DND-41 (cell line): Measurements from ENCODE around the gene PPP1R3G.

Experiments used
- ATAC-seq: fragments of 200-7000 bp; cut with Tn5 transposase; 3 replicates; pipeline ENCODE4 v1.9.1; 2021; ENCODE audit warnings: low read depth; ENCODE audit not compliant: insufficient read depth
- DNase-seq: peaks from one replicate; pipeline ENCODE4 v3.0.0-alpha.2; 2020
- H2AFZ ChIP-seq: 2 replicates; pipeline ENCODE4 v1.6.0; 2012; ENCODE audit warnings: low read depth, low read length
- H3K27ac ChIP-seq: 2 replicates; pipeline ENCODE4 v1.5.1; 2012; ENCODE audit warnings: low read length, inconsistent platforms
- H3K27me3 ChIP-seq: fragments of 200-600 bp; sonication (generic); 2 replicates; pipeline ENCODE4 v1.6.0; 2012; ENCODE audit warnings: low read length, mild to moderate bottlenecking, inconsistent platforms; ENCODE audit not compliant: insufficient read depth, poor library complexity
- H3K36me3 ChIP-seq: 2 replicates; pipeline ENCODE4 v1.5.1; 2012; ENCODE audit warnings: low read length, inconsistent platforms; ENCODE audit not compliant: insufficient read depth
- H3K4me1 ChIP-seq: 2 replicates; pipeline ENCODE4 v1.5.1; 2012; ENCODE audit warnings: mild to moderate bottlenecking, low read length; ENCODE audit not compliant: insufficient read depth
- H3K4me2 ChIP-seq: 2 replicates; pipeline ENCODE4 v1.6.0; 2012; ENCODE audit warnings: mild to moderate bottlenecking, moderate library complexity, low read length, inconsistent platforms; ENCODE audit not compliant: insufficient read depth
- H3K4me3 ChIP-seq, 2 experiments: fragments of 200-600 bp in 1 of 2; shearing (Covaris generic) in 1 of 2; 2 replicates each; pipeline ENCODE4 v1.5.1; 2012 to 2016; ENCODE audit warnings: inconsistent platforms in 2 of 2, low read length in 2 of 2, mild to moderate bottlenecking in 2 of 2, low read depth in 1 of 2, moderate library complexity in 1 of 2
- H3K79me2 ChIP-seq: 2 replicates; pipeline ENCODE4 v1.6.0; 2012; ENCODE audit warnings: low read length, inconsistent platforms; ENCODE audit not compliant: insufficient read depth
- H3K9ac ChIP-seq: 2 replicates; pipeline ENCODE4 v1.6.0; 2012; ENCODE audit warnings: low read depth, mild to moderate bottlenecking, inconsistent platforms, low read length, moderate library complexity
- H3K9me3 ChIP-seq: 2 replicates; pipeline ENCODE4 v1.5.1; 2012; ENCODE audit warnings: low read length, moderate library complexity, mild to moderate bottlenecking, inconsistent platforms; ENCODE audit not compliant: insufficient read depth, severe bottlenecking
- H4K20me1 ChIP-seq: 2 replicates; pipeline ENCODE4 v1.6.0; 2012; ENCODE audit warnings: low read length; ENCODE audit not compliant: insufficient read depth
- CTCF ChIP-seq: IDR thresholded peaks from 2 replicates; pipeline ENCODE4 v1.5.1; 2012; ENCODE audit warnings: borderline replicate concordance, low read length, moderate library complexity, mild to moderate bottlenecking; ENCODE audit not compliant: poor library complexity, severe bottlenecking; ENCODE audit errors: extremely low read depth
- EZH2 ChIP-seq: IDR thresholded peaks from 3 replicates; pipeline ENCODE4 v1.6.1; 2012; ENCODE audit warnings: borderline replicate concordance, low read depth, mild to moderate bottlenecking, moderate library complexity, low read length, inconsistent platforms; ENCODE audit not compliant: severe bottlenecking

The PPP1R3G gene

GRCh38 chr6:5084781-5085647 lies at the start of gene PPP1R3G:
TSS of gene PPP1R3G (plus strand) at chr6:5085341. CDS start at chr6:5085486, 145 bp downstream.
- Histone ChIP-seq H3K9ac (no peak within 1 kb of the TSS), H3K36me3 (no peaks in the 10 kb centered on the region), H3K4me1 (no peaks in the 10 kb centered on the region), H2AFZ (no peak within 1 kb of the TSS), H3K79me2 (no peaks in the 10 kb centered on the region), H4K20me1 (no peaks in the 10 kb centered on the region), H3K9me3 (peaks cover 8% of the 10 kb centered on the region), H3K4me3 (no peak within 1 kb of the TSS), H3K27me3 (no peaks in the 10 kb centered on the region), H3K27ac (no peak within 1 kb of the TSS), H3K4me2 (no peak within 1 kb of the TSS)
- no peak for TF ChIP-seq EZH2
- no peak for ATAC-seq
- DNase-seq: no peak

- Histone ChIP-seq H3K27me3 (no peaks in the 10 kb centered on the region), H3K4me1 (no peaks in the 10 kb centered on the region), H3K9me3 (no peaks in the 10 kb centered on the region), H3K4me3 (no peak overlapping the region), H3K9ac (no peak overlapping the region), H3K27ac (no peak overlapping the region), H3K36me3 (no peaks in the 10 kb centered on the region), H2AFZ (no peak overlapping the region), H3K4me2 (no peak overlapping the region), H4K20me1 (no peaks in the 10 kb centered on the region), H3K79me2 (no peaks in the 10 kb centered on the region)
- TF ChIP-seq CTCF (no peak), EZH2 (no peak)
- DNase-seq: no peak
- ATAC-seq: no peak
These were observed 48.9 kb upstream of the PPP1R3G start for GRCh38 chr6:5036269-5036668.

- TF ChIP-seq EZH2 (no peak), CTCF (no peak)
These were observed 43.2 kb upstream of the PPP1R3G start for GRCh38 chr6:5041955-5042354.

GRCh38 chr6:5042436-5042835 lies 42.7 kb upstream of the PPP1R3G start:
- no peak overlapping the region for H3K4me2 ChIP-seq
- H3K79me2 ChIP-seq: no peaks in the 10 kb centered on the region
- no peaks in the 10 kb centered on the region for H4K20me1 ChIP-seq
- H3K27ac ChIP-seq: no peak overlapping the region
- no peak overlapping the region for H3K4me3 ChIP-seq
- TF ChIP-seq CTCF: no peak
- no peak for TF ChIP-seq EZH2
- no peaks in the 10 kb centered on the region for H3K27me3 ChIP-seq
- no peak overlapping the region for H3K9ac ChIP-seq
- H2AFZ ChIP-seq: no peak overlapping the region
- H3K4me1 ChIP-seq: no peaks in the 10 kb centered on the region
- DNase-seq (no peak), ATAC-seq (no peak)
- H3K36me3 ChIP-seq: no peaks in the 10 kb centered on the region
- H3K9me3 ChIP-seq: no peaks in the 10 kb centered on the region

More at GRCh38 chr6:5041955-5042354, 43.2 kb upstream of the PPP1R3G start:
- H3K27ac ChIP-seq: no peak overlapping the region
- no peak for DNase-seq
- H3K79me2 ChIP-seq: no peaks in the 10 kb centered on the region
- H4K20me1 ChIP-seq: no peaks in the 10 kb centered on the region
- no peak overlapping the region for H3K4me3 ChIP-seq
- no peak for ATAC-seq
- H3K9ac ChIP-seq: no peak overlapping the region
- H3K36me3 ChIP-seq: no peaks in the 10 kb centered on the region
- H3K4me1 ChIP-seq: no peaks in the 10 kb centered on the region
- H3K27me3 ChIP-seq: no peaks in the 10 kb centered on the region
- no peaks in the 10 kb centered on the region for H3K9me3 ChIP-seq
- H3K4me2 ChIP-seq: no peak overlapping the region
- no peak overlapping the region for H2AFZ ChIP-seq
